DMS 273 (cell line): ENCODE results near the gene YOD1.

Source experiments
- DNase-seq: peaks from one replicate; lab custom pipeline; 2025; ENCODE audit not compliant: unreplicated experiment; lab: John Stamatoyannopoulos, UW

YOD1 gene

DNA sequence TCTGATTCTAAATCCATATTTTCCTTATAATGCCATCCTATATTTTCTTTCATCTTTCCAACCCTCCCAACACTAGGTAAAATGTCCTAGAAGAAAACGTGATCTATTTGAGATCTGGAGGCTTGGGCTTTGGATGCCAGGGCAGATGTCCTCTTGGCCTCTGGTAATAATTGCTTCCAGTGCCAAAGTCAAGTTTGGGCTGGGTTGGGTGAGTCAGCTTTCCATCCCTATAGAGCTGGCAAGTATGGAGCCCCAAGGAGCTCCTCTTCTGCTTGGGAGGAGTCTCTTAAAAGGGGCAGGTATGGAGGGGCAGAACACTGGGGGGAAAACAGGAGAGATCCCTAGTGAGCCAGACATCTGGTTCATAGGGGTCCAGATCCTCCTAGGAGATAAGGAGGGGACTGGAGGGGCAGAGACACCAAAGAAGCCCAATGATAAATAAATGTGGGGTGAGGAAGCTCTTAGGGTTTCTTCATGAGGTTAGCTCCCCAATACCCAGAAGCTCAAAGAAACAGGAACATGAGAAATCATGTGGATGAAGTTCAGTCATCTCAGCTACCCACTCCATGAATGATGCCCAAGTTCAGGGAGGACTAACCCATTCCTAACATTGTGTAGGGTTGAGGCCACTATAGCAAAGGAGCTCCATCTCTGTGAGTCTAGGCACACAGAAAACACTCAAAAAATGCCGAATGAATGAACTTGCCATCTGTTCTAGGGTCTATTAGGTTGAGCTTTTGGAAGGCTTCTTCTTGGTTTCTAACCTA is 21.9 kb downstream of the YOD1 start:
- no peak for DNase-seq

GRCh38 chr1:207027921-207028320 is 23.1 kb downstream of the YOD1 start:
- no peak for DNase-seq

GRCh38 chr1:207027206-207027777 is 23.7 kb downstream of the YOD1 start:
- no peak for DNase-seq

- no peak for DNase-seq
These were observed 24.9 kb downstream of the YOD1 start for GRCh38 chr1:207026104-207026534.

- DNase-seq: no peak
These were observed 25.7 kb downstream of the YOD1 start for GRCh38 chr1:207025146-207025880.

DNA sequence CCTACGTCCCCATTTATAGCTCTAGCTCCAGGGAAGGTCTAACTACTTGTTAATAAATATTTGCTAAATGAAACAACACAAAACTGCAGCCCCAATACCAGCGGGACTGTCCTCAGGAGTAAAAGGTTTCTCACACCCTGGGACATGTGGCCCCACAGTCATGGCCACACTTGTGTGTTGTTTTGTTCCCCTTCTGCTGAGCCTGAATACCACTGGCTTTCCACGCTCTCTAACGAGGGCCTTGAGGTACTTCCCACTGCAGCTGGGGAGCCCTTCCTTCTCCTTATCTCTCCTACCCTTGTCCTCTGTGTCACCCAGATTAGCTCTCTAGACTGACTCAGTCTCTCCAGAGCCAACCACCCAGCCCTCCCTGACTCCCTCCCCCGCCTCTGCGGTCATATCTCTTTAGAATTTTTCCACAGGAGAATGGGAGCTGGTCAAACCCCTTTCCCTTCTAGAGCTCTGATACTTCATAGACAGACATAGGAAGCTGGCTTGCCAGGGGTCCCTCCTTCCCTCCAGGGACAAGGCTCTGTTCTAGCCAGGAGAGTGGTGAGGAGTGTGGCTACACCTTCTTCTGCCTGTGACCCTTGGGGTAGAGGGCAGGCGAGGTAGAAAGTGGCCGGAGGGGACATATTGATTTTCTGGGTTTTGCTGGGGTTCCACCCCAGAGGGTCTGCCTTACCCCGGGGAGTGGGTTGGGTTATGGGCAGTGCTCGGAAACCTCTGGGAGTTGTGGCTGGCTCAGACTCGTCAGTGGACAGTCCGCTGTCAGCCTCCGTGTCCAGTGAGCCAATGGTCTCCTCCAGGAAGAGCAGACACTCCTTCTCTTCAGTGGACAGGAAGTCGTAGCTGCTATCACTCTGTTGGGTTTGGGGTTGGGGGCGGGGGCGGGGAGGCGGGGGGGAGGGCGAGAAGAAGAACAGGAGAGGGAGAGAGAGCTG is 26.5 kb downstream of the YOD1 start:
- DNase-seq: no peak

DNA sequence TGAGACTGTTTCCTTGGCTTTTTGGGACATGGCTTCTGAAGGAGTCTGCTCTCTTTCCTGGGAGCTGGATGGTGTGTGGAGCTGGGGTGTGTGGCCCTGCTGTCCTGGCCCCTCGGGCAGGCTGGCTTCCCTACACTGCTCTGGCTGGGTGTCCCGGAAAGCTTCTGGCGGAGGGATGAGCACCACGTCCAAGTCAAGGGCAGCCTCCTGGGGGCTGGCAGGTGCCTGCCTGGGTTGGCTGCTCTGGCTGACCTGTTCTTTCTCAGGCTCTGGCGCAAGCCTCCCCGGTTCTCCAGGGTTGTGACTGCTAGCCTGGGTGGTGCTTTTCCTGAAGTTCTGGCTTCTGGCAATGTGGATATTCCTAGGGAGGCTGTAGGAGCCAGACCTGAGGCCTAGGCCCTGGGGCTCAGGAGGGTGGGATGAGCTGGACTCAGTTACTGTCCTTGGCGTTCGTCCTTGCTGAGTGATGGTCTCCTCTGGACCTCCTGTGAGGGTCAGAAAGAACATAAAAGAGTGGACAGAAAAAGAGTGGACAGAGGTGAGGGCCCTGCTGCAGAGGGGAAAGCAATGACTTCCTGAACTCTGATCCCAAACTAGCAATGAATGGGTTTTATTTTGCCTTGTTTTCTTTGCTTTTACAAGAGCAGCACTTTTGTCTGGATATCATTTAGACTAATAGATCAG is 27.9 kb downstream of the YOD1 start:
- no peak for DNase-seq

GRCh38 chr1:207021876-207022596 is 29.0 kb downstream of the YOD1 start:
- no peak for DNase-seq

DNA sequence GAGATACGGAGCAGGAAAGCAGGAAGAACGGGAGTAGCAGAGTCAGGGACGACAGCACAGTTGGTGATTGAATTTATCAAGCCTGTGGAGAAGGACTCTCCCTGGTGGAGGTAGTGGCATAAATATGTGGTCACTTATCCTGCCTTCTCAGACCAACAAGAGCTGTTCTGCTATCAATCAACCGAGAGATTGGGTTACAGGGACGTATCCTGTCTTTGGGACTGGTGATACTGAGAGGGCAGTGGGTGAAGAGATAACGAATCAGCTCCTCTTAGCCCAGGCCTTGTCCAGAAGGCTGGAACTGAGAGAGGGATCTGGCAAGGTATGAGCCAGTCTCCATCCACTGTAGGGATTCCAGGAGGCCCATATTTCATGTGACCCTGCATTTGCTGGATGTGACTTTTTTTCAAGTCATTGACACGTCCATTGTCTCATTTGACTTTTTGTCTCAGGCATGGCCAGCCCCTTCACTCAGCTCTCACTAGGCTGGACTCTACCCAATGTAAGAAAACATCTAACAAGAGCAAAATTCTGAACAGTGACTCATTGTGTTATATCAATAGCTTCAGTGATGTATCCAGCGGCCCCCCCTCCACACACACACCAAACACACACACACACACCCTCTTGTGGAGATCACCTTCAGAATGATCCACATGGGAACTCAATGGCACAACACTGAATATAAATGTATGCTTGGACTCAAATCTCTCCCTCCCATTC is 29.7 kb downstream of the YOD1 start:
- DNase-seq: no peak

DNA sequence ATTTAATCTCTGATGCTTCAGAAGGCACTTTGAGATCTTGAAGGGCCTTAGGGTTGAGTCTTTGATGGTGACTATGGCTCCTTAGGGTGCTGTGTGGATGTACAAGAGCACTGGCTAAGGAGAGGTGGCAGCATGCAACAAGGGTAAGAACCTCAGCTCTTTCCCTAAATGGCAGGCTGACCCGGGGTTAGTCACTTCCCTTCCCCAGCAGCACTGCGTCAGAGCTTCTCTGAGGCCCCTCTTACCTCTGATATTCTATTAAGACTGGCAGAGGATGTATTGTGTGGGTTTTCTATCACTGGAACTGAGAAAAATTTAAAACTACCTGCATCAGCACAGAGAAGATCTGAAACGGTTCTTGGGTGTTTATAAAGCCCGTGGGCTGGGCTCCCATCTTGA is 30.3 kb downstream of the YOD1 start:
- DNase-seq: no peak

GRCh38 chr1:207020065-207020708 is 30.8 kb downstream of the YOD1 start:
- DNase-seq: no peak

DNA sequence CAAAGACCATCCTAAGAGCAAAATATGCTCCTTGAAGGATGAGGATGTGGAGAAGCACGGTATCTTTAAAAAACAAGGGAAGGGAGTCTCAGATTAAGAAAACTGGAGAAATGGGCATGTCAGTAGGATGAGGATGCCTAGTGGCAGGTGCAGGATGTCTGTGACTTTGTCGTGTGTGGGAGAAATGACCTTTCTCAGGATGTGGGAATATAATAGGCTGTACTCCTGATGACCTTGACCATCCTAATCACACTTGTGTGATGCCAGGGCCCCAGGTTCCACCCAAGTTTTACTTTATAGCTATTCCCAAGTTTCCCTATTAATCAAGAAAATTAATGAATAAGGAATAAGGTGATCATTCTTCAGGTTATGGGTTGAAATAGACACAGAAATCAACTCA is 31.3 kb downstream of the YOD1 start:
- DNase-seq: no peak

DNA sequence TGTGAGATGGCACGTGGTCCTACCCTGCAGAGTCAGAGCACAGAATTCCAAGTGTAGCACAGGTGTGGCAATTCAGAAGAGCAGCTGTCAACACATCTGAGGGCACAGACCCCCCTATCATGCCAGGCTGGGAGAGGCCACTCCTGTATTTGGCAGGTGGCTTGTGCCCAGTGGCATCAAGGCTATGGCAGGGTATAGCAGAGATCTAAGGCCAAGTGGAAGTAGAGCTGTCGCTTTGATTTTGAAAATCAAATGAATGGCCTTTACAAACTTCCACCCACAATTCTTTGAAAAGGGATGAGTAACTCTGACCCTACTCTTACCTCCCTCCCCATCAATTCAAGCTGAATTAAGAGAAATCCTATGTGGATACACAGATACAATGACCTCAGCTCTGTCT is 31.8 kb downstream of the YOD1 start:
- DNase-seq: no peak

DNA sequence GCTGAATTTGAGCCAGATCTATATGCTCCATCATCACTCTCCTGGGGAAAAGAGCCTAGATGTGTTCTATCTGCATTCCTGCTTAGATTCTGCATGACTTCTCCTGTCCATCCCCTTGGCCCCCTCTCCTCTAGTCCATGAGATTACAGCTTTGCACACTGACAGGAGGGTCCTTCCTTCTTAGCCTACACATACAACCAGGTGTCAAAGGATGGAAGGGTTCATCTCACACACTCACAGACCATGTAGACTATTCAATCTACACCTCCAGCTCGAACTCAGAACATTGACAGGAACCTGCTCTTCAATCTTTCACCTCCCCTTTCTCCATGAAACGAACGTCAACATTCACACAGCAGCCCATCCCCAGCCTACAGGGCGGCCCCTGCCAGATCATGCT is 32.3 kb downstream of the YOD1 start:
- no peak for DNase-seq

- no peak for DNase-seq
These were observed 33.1 kb downstream of the YOD1 start for GRCh38 chr1:207017615-207018559.

DNA sequence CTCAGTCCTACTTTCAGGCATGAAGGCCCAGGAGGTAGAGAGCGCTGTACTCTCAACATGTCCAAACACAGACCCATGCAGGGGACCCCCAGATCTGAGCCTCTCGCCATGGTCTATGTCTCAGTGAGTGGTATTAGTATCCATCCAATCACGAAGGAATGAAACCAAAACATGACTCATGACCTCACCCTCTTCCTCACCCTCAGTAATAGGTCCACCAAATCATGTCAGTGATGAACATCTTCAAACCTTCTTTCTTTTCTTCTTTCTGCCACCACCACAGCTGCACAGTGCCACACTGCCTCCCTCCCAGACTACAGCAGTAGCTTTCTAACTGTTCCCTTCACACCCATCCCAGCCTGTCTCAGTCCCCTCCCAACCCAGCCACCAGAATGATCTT is 35.2 kb downstream of the YOD1 start:
- no peak for DNase-seq

DNA sequence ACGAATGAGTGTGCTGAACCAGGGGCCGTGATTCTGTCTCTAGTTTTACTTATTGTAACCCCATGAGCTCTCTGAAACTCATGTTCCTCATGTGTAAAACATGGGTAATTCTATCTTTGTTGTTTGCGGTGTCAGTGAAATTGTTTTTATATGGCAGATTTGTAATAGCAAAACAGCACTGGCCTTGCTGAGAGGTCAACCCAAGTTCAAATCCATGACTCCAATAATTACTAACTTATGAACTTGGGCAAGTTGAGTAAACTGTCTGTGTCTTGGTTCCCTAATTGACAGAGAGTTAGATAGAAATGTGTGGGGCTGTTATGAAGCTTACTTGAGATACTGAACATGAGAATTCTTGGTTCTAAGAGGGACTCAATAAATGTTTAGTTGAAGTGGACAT is 36.3 kb downstream of the YOD1 start:
- no peak for DNase-seq
